Spleen (tissue), 7 donors: ENCODE measurements around the gene CCDC197.

Experiments
- CTCF ChIP-seq, 11 experiments: fragments of 200-600 bp in 7 of 11; fragments of 450-650 bp in 4 of 11; sonication (generic) in 4 of 11; IDR thresholded peaks in 8 of 11; conservative IDR thresholded peaks in 3 of 11; 1 replicate in 7 of 11; 2 replicates in 4 of 11; pipeline versions ENCODE4 v1.4.0 to v1.8.0; 2016 to 2021; ENCODE audit warnings: antibody characterized with exemption in 11 of 11, inconsistent platforms in 4 of 11, mild to moderate bottlenecking in 1 of 11
- POLR2AphosphoS5 ChIP-seq, 3 donors: sonication (generic); formaldehyde crosslinking; IDR thresholded peaks; one replicate each; pipeline ENCODE4 v1.5.1; 2017; ENCODE audit warnings: antibody characterized with exemption in 3 of 3
- donor health status: DM: no; HTN: no; CAD: no; lungs with moderate emphysema.
- donor health status: DM: no; HTN: no; CAD: no.
- donor health status: DM: no; HTN: no; CAD: no.

GRCh38 chr14:94052199-94052598 lies 55.1 kb downstream of the CCDC197 start:
- TF ChIP-seq CTCF (IDR thresholded peaks at IDR 0.05 in 8 of 11, conservative IDR thresholded peaks at IDR 0.05 in 3 of 11) (no peak), POLR2AphosphoS5 (IDR thresholded peaks at IDR 0.05) (no peak)
